ENCODE data around the gene OR8K3.

OR8K3 gene

GRCh38 chr11:56331861-56332491 is 17.0 kb downstream of the OR8K3 start:
- H3K4me3 ChIP-seq (ENCODE audit: low read depth, low read length), result no peak overlapping the region
- DNase-seq (ENCODE audit: low read depth), result no peak
- no peak for TF ChIP-seq CTCF (IDR thresholded peaks at IDR 0.05; ENCODE audit: control insufficient read depth, extremely low read depth, insufficient read depth)

- no peak for TF ChIP-seq CTCF (IDR thresholded peaks at IDR 0.05; ENCODE audit: control insufficient read depth, extremely low read depth, insufficient read depth)
- no peak for DNase-seq (ENCODE audit: low read depth)
- no peak overlapping the region for H3K4me3 ChIP-seq (ENCODE audit: low read depth, low read length)
Measured at GRCh38 chr11:56333156-56333555, 18.2 kb downstream of the OR8K3 start.

GRCh38 chr11:56340289-56340688 is 25.3 kb downstream of the OR8K3 start:
- no peak overlapping the region for H3K4me3 ChIP-seq (ENCODE audit: low read depth, low read length)
- no peak for TF ChIP-seq CTCF (IDR thresholded peaks at IDR 0.05; ENCODE audit: control insufficient read depth, extremely low read depth, insufficient read depth)
- no peak for DNase-seq (ENCODE audit: low read depth)

GRCh38 chr11:56345739-56346138 is 30.8 kb downstream of the OR8K3 start, which contains the start of gene OR8K1:
TSS of gene OR8K1 (plus strand) at chr11:56346039. CDS start at chr11:56346039, 0 bp downstream.
- DNase-seq (ENCODE audit: low read depth), result no peak
- no peak for TF ChIP-seq CTCF (IDR thresholded peaks at IDR 0.05; ENCODE audit: control insufficient read depth, extremely low read depth, insufficient read depth)
- no peak within 1 kb of the TSS for H3K4me3 ChIP-seq (ENCODE audit: low read depth, low read length)

GRCh38 chr11:56353991-56354390 is 39.0 kb downstream of the OR8K3 start, which contains the start of gene OR8J1:
TSS of gene OR8J1 (plus strand) at chr11:56354291. CDS start at chr11:56360247, 5,956 bp downstream.
- no peak for DNase-seq (ENCODE audit: low read depth)
- H3K4me3 ChIP-seq (ENCODE audit: low read depth, low read length), result no peak within 1 kb of the TSS
- TF ChIP-seq CTCF (IDR thresholded peaks at IDR 0.05; ENCODE audit: control insufficient read depth, extremely low read depth, insufficient read depth), result no peak
